Mucosa of rectum (tissue), 2 donors: ENCODE results near the gene LMO7.

Experiments used
- H3K27ac ChIP-seq, 2 donors: one replicate each; pipeline ENCODE4 v1.7.0; 2013; ENCODE audit warnings: inconsistent platforms in 2 of 2, low read depth in 2 of 2, low read length in 2 of 2
- H3K27me3 ChIP-seq, 2 donors: one replicate each; pipeline ENCODE4 v1.7.0; 2013; ENCODE audit warnings: low read length in 2 of 2; ENCODE audit not compliant: control insufficient read depth in 2 of 2, insufficient read depth in 2 of 2
- H3K36me3 ChIP-seq, 2 donors: one replicate each; pipeline ENCODE4 v1.7.0; 2013; ENCODE audit warnings: low read length in 2 of 2; ENCODE audit not compliant: control insufficient read depth in 2 of 2, insufficient read depth in 2 of 2
- H3K4me1 ChIP-seq, 2 donors: one replicate each; pipeline ENCODE4 v1.7.0; 2013; ENCODE audit warnings: low read length in 2 of 2, mild to moderate bottlenecking in 1 of 2; ENCODE audit not compliant: control insufficient read depth in 2 of 2, insufficient read depth in 2 of 2
- H3K4me3 ChIP-seq, 2 donors: one replicate each; pipeline ENCODE4 v1.7.0; 2013; ENCODE audit warnings: low read length in 2 of 2
- H3K9ac ChIP-seq, 2 donors: one replicate each; pipeline ENCODE4 v1.7.0; 2013; ENCODE audit warnings: low read length in 2 of 2, low read depth in 1 of 2, mild to moderate bottlenecking in 1 of 2
- H3K9me3 ChIP-seq, 2 donors: one replicate each; pipeline ENCODE4 v1.7.0; 2013; ENCODE audit warnings: low read length in 2 of 2; ENCODE audit not compliant: control insufficient read depth in 2 of 2
- donor health status: healthy.
- donor health status: Normal muscosa, but diverticular disease.

The LMO7 gene

GRCh38 chr13:75751350-75751749, 115.2 kb downstream of the LMO7 start:
- Histone ChIP-seq H3K36me3 (no peaks in the 10 kb centered on the region), H3K27me3 (no peaks in the 10 kb centered on the region), H3K9me3 (no peaks in the 10 kb centered on the region), H3K4me3 (no peak overlapping the region), H3K4me1 (no peaks in the 10 kb centered on the region), H3K9ac (no peak overlapping the region), H3K27ac (no peak overlapping the region)

- H3K9ac ChIP-seq: no peak overlapping the region
- no peaks in the 10 kb centered on the region for H3K27me3 ChIP-seq
- no peaks in the 10 kb centered on the region for H3K4me1 ChIP-seq
- H3K27ac ChIP-seq: no peak overlapping the region
- no peak overlapping the region for H3K4me3 ChIP-seq
- H3K9me3 ChIP-seq: no peaks in the 10 kb centered on the region
- H3K36me3 ChIP-seq: no peaks in the 10 kb centered on the region
These were observed 116.7 kb downstream of the LMO7 start for GRCh38 chr13:75752826-75753225.

- no peaks in the 10 kb centered on the region for H3K9me3 ChIP-seq
- H3K4me1 ChIP-seq: peaks cover 0 to 12% of the 10 kb centered on the region in 2 donors
- no peak overlapping the region for H3K4me3 ChIP-seq
- no peak overlapping the region for H3K27ac ChIP-seq
- H3K27me3 ChIP-seq: no peaks in the 10 kb centered on the region
- no peaks in the 10 kb centered on the region for H3K36me3 ChIP-seq
- H3K9ac ChIP-seq: no peak overlapping the region
These were observed 118.8 kb downstream of the LMO7 start for GRCh38 chr13:75754936-75755335.

- no peak overlapping the region for H3K9ac ChIP-seq
- no peak overlapping the region for H3K4me3 ChIP-seq
- no peaks in the 10 kb centered on the region for H3K36me3 ChIP-seq
- no peaks in the 10 kb centered on the region for H3K27me3 ChIP-seq
- no peak overlapping the region for H3K27ac ChIP-seq
- H3K9me3 ChIP-seq: no peaks in the 10 kb centered on the region
- peaks cover 0 to 14% of the 10 kb centered on the region in 2 donors for H3K4me1 ChIP-seq
These were observed 121.2 kb downstream of the LMO7 start for GRCh38 chr13:75757336-75757735.

- Histone ChIP-seq H3K9ac (peak overlapping the region; percentile 18 to 67), H3K4me1 (peaks cover 0 to 17% of the 10 kb centered on the region in 2 donors), H3K27me3 (no peaks in the 10 kb centered on the region), H3K27ac (peak overlapping the region; percentile 72 to 96), H3K9me3 (no peaks in the 10 kb centered on the region), H3K4me3 (peak overlapping the region; percentile 38 to 78), H3K36me3 (no peaks in the 10 kb centered on the region)
These were observed 123.4 kb downstream of the LMO7 start for GRCh38 chr13:75759531-75759930.

GRCh38 chr13:75760131-75761021, 124.2 kb downstream of the LMO7 start:
- Histone ChIP-seq H3K27ac (peak overlapping the region; percentile 85 to 96), H3K9me3 (no peaks in the 10 kb centered on the region), H3K9ac (peak overlapping the region; percentile 73 to 81), H3K4me1 (peaks cover 0 to 17% of the 10 kb centered on the region in 2 donors), H3K4me3 (peak overlapping the region; percentile 66 to 78), H3K27me3 (no peaks in the 10 kb centered on the region), H3K36me3 (no peaks in the 10 kb centered on the region)

GRCh38 chr13:75761369-75761768, 125.2 kb downstream of the LMO7 start:
- no peaks in the 10 kb centered on the region for H3K27me3 ChIP-seq
- peak overlapping the region; percentile 85 to 96 for H3K27ac ChIP-seq
- peak overlapping the region; percentile 73 to 81 for H3K9ac ChIP-seq
- H3K4me1 ChIP-seq: peaks cover 0 to 17% of the 10 kb centered on the region in 2 donors
- H3K4me3 ChIP-seq: peak overlapping the region; percentile 66 to 78
- no peaks in the 10 kb centered on the region for H3K9me3 ChIP-seq
- no peaks in the 10 kb centered on the region for H3K36me3 ChIP-seq

GRCh38 chr13:75762076-75762937, 126.2 kb downstream of the LMO7 start:
- Histone ChIP-seq H3K27ac (peak overlapping the region; percentile 85 to 96), H3K9ac (peak overlapping the region; percentile 73 to 81), H3K9me3 (no peaks in the 10 kb centered on the region), H3K4me1 (peaks cover 0 to 17% of the 10 kb centered on the region in 2 donors), H3K27me3 (no peaks in the 10 kb centered on the region), H3K4me3 (peak overlapping the region; percentile 66 to 78), H3K36me3 (no peaks in the 10 kb centered on the region)

- Histone ChIP-seq H3K27me3 (no peaks in the 10 kb centered on the region), H3K27ac (peak overlapping the region; percentile 85 to 96), H3K9me3 (no peaks in the 10 kb centered on the region), H3K4me3 (peak overlapping the region; percentile 66 to 78), H3K4me1 (peaks cover 0 to 20% of the 10 kb centered on the region in 2 donors), H3K9ac (peak overlapping the region; percentile 73 to 81), H3K36me3 (no peaks in the 10 kb centered on the region)
These were observed 126.8 kb downstream of the LMO7 start for GRCh38 chr13:75762955-75763354.

- Histone ChIP-seq H3K9ac (peak overlapping the region; percentile 27 to 73), H3K27me3 (no peaks in the 10 kb centered on the region), H3K4me3 (peak overlapping the region; percentile 66 to 78), H3K4me1 (peaks cover 0 to 20% of the 10 kb centered on the region in 2 donors), H3K9me3 (no peaks in the 10 kb centered on the region), H3K27ac (peak overlapping the region; percentile 85 to 96), H3K36me3 (no peaks in the 10 kb centered on the region)
These were observed 127.4 kb downstream of the LMO7 start for GRCh38 chr13:75763512-75763911.
